ENCODE measurements around the gene HOXB4.
A peak's percentile ranks its signal among the peaks of the same experiment; 100 is the strongest.

The HOXB4 gene

GRCh38 chr17:48575066-48575582 is 3.0 kb downstream of the HOXB4 start:
- Histone ChIP-seq H3K4me3 (ENCODE audit: low read length in 2 of 2) (peak overlapping the region in 1 of 2 donors; percentile 75), H3K9me3 (ENCODE audit: control insufficient read depth in 2 of 2, low read length in 2 of 2) (no peaks in the 10 kb centered on the region), H3K4me1 (ENCODE audit: control insufficient read depth, insufficient read depth, low read length) (peaks cover 63% of the 10 kb centered on the region), H3K27ac (ENCODE audit: low read length) (peak overlapping the region; percentile 94), H3K27me3 (ENCODE audit: control insufficient read depth in 1 of 2, insufficient read depth in 2 of 2, low read length in 2 of 2) (peaks cover 0 to 49% of the 10 kb centered on the region in 2 donors), H3K36me3 (ENCODE audit: control insufficient read depth in 2 of 2, insufficient read depth in 2 of 2, low read length in 2 of 2) (no peaks in the 10 kb centered on the region), H3K9ac (ENCODE audit: low read length in 2 of 2) (peak overlapping the region; percentile 41 to 58)

- peaks cover 0 to 46% of the 10 kb centered on the region in 2 donors for H3K27me3 ChIP-seq (ENCODE audit: control insufficient read depth in 1 of 2, insufficient read depth in 2 of 2, low read length in 2 of 2)
- H3K4me1 ChIP-seq (ENCODE audit: control insufficient read depth, insufficient read depth, low read length): peaks cover 65% of the 10 kb centered on the region
- H3K27ac ChIP-seq (ENCODE audit: low read length): peak overlapping the region; percentile 94
- peak overlapping the region; percentile 41 to 79 for H3K9ac ChIP-seq (ENCODE audit: low read length in 2 of 2)
- no peaks in the 10 kb centered on the region for H3K36me3 ChIP-seq (ENCODE audit: control insufficient read depth in 2 of 2, insufficient read depth in 2 of 2, low read length in 2 of 2)
- no peaks in the 10 kb centered on the region for H3K9me3 ChIP-seq (ENCODE audit: control insufficient read depth in 2 of 2, low read length in 2 of 2)
- H3K4me3 ChIP-seq (ENCODE audit: low read length in 2 of 2): peak overlapping the region; percentile 13 to 75
Observed at GRCh38 chr17:48574505-48575065, 3.6 kb downstream of the HOXB4 start.

- Histone ChIP-seq H3K9me3 (ENCODE audit: control insufficient read depth in 2 of 2, low read length in 2 of 2) (no peaks in the 10 kb centered on the region), H3K4me3 (ENCODE audit: low read length in 2 of 2) (peak overlapping the region; percentile 8 to 75), H3K27ac (ENCODE audit: low read length) (peak overlapping the region; percentile 94), H3K36me3 (ENCODE audit: control insufficient read depth in 2 of 2, insufficient read depth in 2 of 2, low read length in 2 of 2) (no peaks in the 10 kb centered on the region), H3K4me1 (ENCODE audit: control insufficient read depth, insufficient read depth, low read length) (peaks cover 71% of the 10 kb centered on the region), H3K27me3 (ENCODE audit: control insufficient read depth in 1 of 2, insufficient read depth in 2 of 2, low read length in 2 of 2) (peaks cover 0 to 35% of the 10 kb centered on the region in 2 donors), H3K9ac (ENCODE audit: low read length in 2 of 2) (peak overlapping the region; percentile 55 to 79)
Observed at GRCh38 chr17:48571826-48572417, 6.2 kb downstream of the HOXB4 start.

- Histone ChIP-seq H3K4me3 (ENCODE audit: low read length in 2 of 2) (peak overlapping the region; percentile 24 to 75), H3K27me3 (ENCODE audit: control insufficient read depth in 1 of 2, insufficient read depth in 2 of 2, low read length in 2 of 2) (peaks cover 0 to 32% of the 10 kb centered on the region in 2 donors), H3K36me3 (ENCODE audit: control insufficient read depth in 2 of 2, insufficient read depth in 2 of 2, low read length in 2 of 2) (no peaks in the 10 kb centered on the region), H3K4me1 (ENCODE audit: control insufficient read depth, insufficient read depth, low read length) (peaks cover 74% of the 10 kb centered on the region), H3K9me3 (ENCODE audit: control insufficient read depth in 2 of 2, low read length in 2 of 2) (no peaks in the 10 kb centered on the region), H3K9ac (ENCODE audit: low read length in 2 of 2) (peak overlapping the region; percentile 55 to 79), H3K27ac (ENCODE audit: low read length) (peak overlapping the region; percentile 94)
Observed at GRCh38 chr17:48571024-48571818, 6.9 kb downstream of the HOXB4 start.

- Histone ChIP-seq H3K36me3 (ENCODE audit: control insufficient read depth in 2 of 2, insufficient read depth in 2 of 2, low read length in 2 of 2) (no peaks in the 10 kb centered on the region), H3K27ac (ENCODE audit: low read length) (peak overlapping the region; percentile 94), H3K27me3 (ENCODE audit: control insufficient read depth in 1 of 2, insufficient read depth in 2 of 2, low read length in 2 of 2) (peaks cover 0 to 28% of the 10 kb centered on the region in 2 donors), H3K4me1 (ENCODE audit: control insufficient read depth, insufficient read depth, low read length) (peaks cover 74% of the 10 kb centered on the region), H3K9me3 (ENCODE audit: control insufficient read depth in 2 of 2, low read length in 2 of 2) (no peaks in the 10 kb centered on the region), H3K9ac (ENCODE audit: low read length in 2 of 2) (peak overlapping the region; percentile 55 to 79), H3K4me3 (ENCODE audit: low read length in 2 of 2) (peak overlapping the region; percentile 24 to 75)
Observed at GRCh38 chr17:48570325-48571023, 7.7 kb downstream of the HOXB4 start.

GRCh38 chr17:48569674-48570324 is 8.4 kb downstream of the HOXB4 start:
- peak overlapping the region; percentile 94 for H3K27ac ChIP-seq (ENCODE audit: low read length)
- no peaks in the 10 kb centered on the region for H3K36me3 ChIP-seq (ENCODE audit: control insufficient read depth in 2 of 2, insufficient read depth in 2 of 2, low read length in 2 of 2)
- peak overlapping the region; percentile 24 to 75 for H3K4me3 ChIP-seq (ENCODE audit: low read length in 2 of 2)
- H3K9ac ChIP-seq (ENCODE audit: low read length in 2 of 2): peak overlapping the region; percentile 55 to 79
- H3K9me3 ChIP-seq (ENCODE audit: control insufficient read depth in 2 of 2, low read length in 2 of 2): no peaks in the 10 kb centered on the region
- peaks cover 74% of the 10 kb centered on the region for H3K4me1 ChIP-seq (ENCODE audit: control insufficient read depth, insufficient read depth, low read length)
- H3K27me3 ChIP-seq (ENCODE audit: control insufficient read depth in 1 of 2, insufficient read depth in 2 of 2, low read length in 2 of 2): peaks cover 0 to 23% of the 10 kb centered on the region in 2 donors

GRCh38 chr17:48569240-48569582 is 8.9 kb downstream of the HOXB4 start:
- H3K4me3 ChIP-seq (ENCODE audit: low read length in 2 of 2): peak overlapping the region; percentile 39 to 75
- H3K36me3 ChIP-seq (ENCODE audit: control insufficient read depth in 2 of 2, insufficient read depth in 2 of 2, low read length in 2 of 2): no peaks in the 10 kb centered on the region
- peak overlapping the region; percentile 94 for H3K27ac ChIP-seq (ENCODE audit: low read length)
- peaks cover 0 to 22% of the 10 kb centered on the region in 2 donors for H3K27me3 ChIP-seq (ENCODE audit: control insufficient read depth in 1 of 2, insufficient read depth in 2 of 2, low read length in 2 of 2)
- H3K9me3 ChIP-seq (ENCODE audit: control insufficient read depth in 2 of 2, low read length in 2 of 2): no peaks in the 10 kb centered on the region
- H3K4me1 ChIP-seq (ENCODE audit: control insufficient read depth, insufficient read depth, low read length): peaks cover 72% of the 10 kb centered on the region
- peak overlapping the region; percentile 55 to 79 for H3K9ac ChIP-seq (ENCODE audit: low read length in 2 of 2)

GRCh38 chr17:48568499-48569239 is 9.5 kb downstream of the HOXB4 start:
- Histone ChIP-seq H3K36me3 (ENCODE audit: control insufficient read depth in 2 of 2, insufficient read depth in 2 of 2, low read length in 2 of 2) (no peaks in the 10 kb centered on the region), H3K27me3 (ENCODE audit: control insufficient read depth in 1 of 2, insufficient read depth in 2 of 2, low read length in 2 of 2) (peaks cover 0 to 20% of the 10 kb centered on the region in 2 donors), H3K27ac (ENCODE audit: low read length) (peak overlapping the region; percentile 94), H3K9ac (ENCODE audit: low read length in 2 of 2) (peak overlapping the region; percentile 44 to 68), H3K9me3 (ENCODE audit: control insufficient read depth in 2 of 2, low read length in 2 of 2) (no peaks in the 10 kb centered on the region), H3K4me3 (ENCODE audit: low read length in 2 of 2) (peak overlapping the region; percentile 39 to 75), H3K4me1 (ENCODE audit: control insufficient read depth, insufficient read depth, low read length) (peaks cover 75% of the 10 kb centered on the region)

- no peaks in the 10 kb centered on the region for H3K9me3 ChIP-seq (ENCODE audit: control insufficient read depth in 2 of 2, low read length in 2 of 2)
- H3K4me1 ChIP-seq (ENCODE audit: control insufficient read depth, insufficient read depth, low read length): peaks cover 79% of the 10 kb centered on the region
- H3K27ac ChIP-seq (ENCODE audit: low read length): peak overlapping the region; percentile 94
- no peaks in the 10 kb centered on the region for H3K36me3 ChIP-seq (ENCODE audit: control insufficient read depth in 2 of 2, insufficient read depth in 2 of 2, low read length in 2 of 2)
- H3K27me3 ChIP-seq (ENCODE audit: control insufficient read depth in 1 of 2, insufficient read depth in 2 of 2, low read length in 2 of 2): peaks cover 0 to 18% of the 10 kb centered on the region in 2 donors
- H3K4me3 ChIP-seq (ENCODE audit: low read length in 2 of 2): peak overlapping the region; percentile 39 to 75
- H3K9ac ChIP-seq (ENCODE audit: low read length in 2 of 2): peak overlapping the region in 1 of 2 donors; percentile 47
Observed at GRCh38 chr17:48567646-48568354, 10.3 kb downstream of the HOXB4 start.

All from stomach smooth muscle (tissue), 2 donors.